GM19324 (cell line): Measurements from ENCODE around the gene PDE8A.
"Not testable (repeated sequence)": the region's sequence is repeated elsewhere in the genome, so short reads cannot be mapped to it uniquely, and the experiment has no call there.

Experiments
- ATAC-seq: cut with Tn5 transposase; IDR thresholded peaks from one replicate; pipeline ENCODE4 v1.9.1; 2021; ENCODE audit warnings: mild to moderate bottlenecking, moderate library complexity; ENCODE audit not compliant: unreplicated experiment, low FRiP score

Gene PDE8A

GRCh38 chr15:84960391-84961113 is 21.1 kb upstream of the PDE8A start:
- ATAC-seq: no peak

- no peak for ATAC-seq
Measured at GRCh38 chr15:84961114-84961452, 20.6 kb upstream of the PDE8A start.

GRCh38 chr15:84961707-84962106 is 19.9 kb upstream of the PDE8A start:
- no peak for ATAC-seq

GRCh38 chr15:84962955-84963354 is 18.7 kb upstream of the PDE8A start:
- no peak for ATAC-seq

GRCh38 chr15:84967380-84967779 is 14.3 kb upstream of the PDE8A start:
- ATAC-seq: no peak

GRCh38 chr15:84968301-84968700 is 13.4 kb upstream of the PDE8A start:
- no peak for ATAC-seq

GRCh38 chr15:84969257-84969656 is 12.4 kb upstream of the PDE8A start:
- ATAC-seq: no peak

GRCh38 chr15:84970843-84971242 is 10.8 kb upstream of the PDE8A start:
- ATAC-seq: no peak

GRCh38 chr15:84973492-84974460 is 7.9 kb upstream of the PDE8A start:
- no peak for ATAC-seq

- ATAC-seq: no peak
Measured at GRCh38 chr15:84975871-84976351, 5.7 kb upstream of the PDE8A start.

GRCh38 chr15:84976746-84977345 is 4.8 kb upstream of the PDE8A start:
- no peak for ATAC-seq

- no peak for ATAC-seq
Measured at GRCh38 chr15:84979651-84980050, 2.0 kb upstream of the PDE8A start.

- peak; percentile 57 for ATAC-seq
Measured at GRCh38 chr15:84980196-84981053, 1.2 kb upstream of the PDE8A start.

GRCh38 chr15:84981054-84981710 is 474 bp upstream of the PDE8A start:
- ATAC-seq: peak; percentile 57

GRCh38 chr15:84982301-84982920 is 755 bp downstream of the PDE8A start:
- no peak for ATAC-seq

- no peak for ATAC-seq
Measured at GRCh38 chr15:84983294-84983693, 1.6 kb downstream of the PDE8A start.

- ATAC-seq: no peak
Measured at GRCh38 chr15:84983711-84984110, 2.1 kb downstream of the PDE8A start.

- ATAC-seq: no peak
Measured at GRCh38 chr15:84985158-84985557, 3.5 kb downstream of the PDE8A start.

- not testable (repeated sequence) for ATAC-seq
Measured at GRCh38 chr15:84987351-84987750, 5.7 kb downstream of the PDE8A start.
